HG03175 (cell line): Measurements from ENCODE around the gene UNCX.
"Not testable (repeated sequence)": the region's sequence is repeated elsewhere in the genome, so short reads cannot be mapped to it uniquely, and the experiment has no call there.

Experiments used
- ATAC-seq: cut with Tn5 transposase; IDR thresholded peaks from one replicate; pipeline ENCODE4 v1.9.1; 2021; ENCODE audit warnings: mild to moderate bottlenecking, moderate library complexity; ENCODE audit not compliant: unreplicated experiment

Gene UNCX

GRCh38 chr7:1255080-1255816 lies 22.6 kb downstream of the UNCX start:
- ATAC-seq = no peak

- no peak for ATAC-seq
Observed at GRCh38 chr7:1255817-1256340, 23.2 kb downstream of the UNCX start.

DNA sequence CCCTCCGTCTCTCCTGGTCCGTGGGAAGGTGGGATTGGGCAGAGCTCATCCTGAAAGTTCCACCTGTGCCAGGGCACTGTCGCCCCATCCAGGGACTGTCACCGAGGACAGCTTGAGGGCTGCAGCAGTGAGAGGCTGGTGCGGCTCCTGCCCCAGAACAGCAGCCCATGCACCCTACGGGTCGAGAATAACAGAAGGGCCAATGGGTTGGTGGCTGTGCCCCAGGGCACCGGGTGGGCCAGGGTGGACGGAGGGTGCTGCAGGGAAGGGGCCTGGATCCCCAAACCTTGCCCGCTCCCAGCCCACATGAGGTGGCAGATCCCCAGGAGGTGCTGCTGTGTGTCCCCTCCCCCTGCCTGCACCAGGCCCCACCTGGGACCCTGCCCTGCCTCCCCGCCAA lies 23.9 kb downstream of the UNCX start:
- ATAC-seq = no peak

DNA sequence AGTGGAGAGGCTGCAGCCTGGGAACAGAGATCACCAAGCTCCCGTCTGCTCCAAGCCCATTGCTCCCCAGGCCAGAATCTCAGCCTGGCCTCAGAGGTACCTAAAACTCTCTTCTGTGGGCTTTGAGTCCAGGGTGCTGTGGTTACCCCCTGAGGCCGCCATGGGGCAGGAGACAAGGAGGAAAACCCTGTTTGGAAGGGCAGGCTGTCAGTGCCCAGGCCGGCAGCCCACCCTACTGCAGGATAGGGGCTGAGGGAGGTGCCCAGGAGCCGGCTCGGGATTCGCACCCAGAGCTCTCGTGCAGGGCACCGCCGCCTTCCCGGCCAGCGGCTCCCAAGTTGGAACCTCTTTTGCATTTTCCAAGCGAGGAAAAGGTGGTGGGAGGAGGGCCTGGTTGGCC lies 24.5 kb downstream of the UNCX start:
- ATAC-seq = no peak

- no peak for ATAC-seq
Observed at GRCh38 chr7:1257863-1258262, 25.2 kb downstream of the UNCX start.

- ATAC-seq = no peak
Observed at GRCh38 chr7:1259621-1260243, 27.1 kb downstream of the UNCX start.

- no peak for ATAC-seq
Observed at GRCh38 chr7:1260244-1260635, 27.6 kb downstream of the UNCX start.

GRCh38 chr7:1261036-1261435 lies 28.4 kb downstream of the UNCX start:
- ATAC-seq = not testable (repeated sequence)

DNA sequence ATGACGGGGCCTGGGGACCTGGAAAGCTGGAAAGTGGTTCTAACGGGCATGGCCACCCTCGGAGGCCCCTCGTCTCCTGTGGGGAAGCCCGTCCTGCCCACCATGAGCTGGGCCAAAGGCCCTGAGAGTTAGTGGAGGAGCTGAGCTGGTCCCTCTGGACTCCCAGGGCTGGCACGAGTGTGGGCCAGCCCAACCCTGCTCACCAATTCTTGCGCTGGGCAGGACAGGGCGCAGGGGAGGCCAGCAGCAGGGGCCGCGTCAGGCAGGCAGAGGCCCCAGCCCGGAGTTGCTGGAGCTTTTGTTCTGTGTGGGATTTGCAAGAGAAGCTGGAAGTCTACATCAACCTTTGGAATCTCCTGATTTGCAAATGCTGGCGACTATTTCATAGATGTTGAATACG lies 29.8 kb downstream of the UNCX start:
- no peak for ATAC-seq

DNA sequence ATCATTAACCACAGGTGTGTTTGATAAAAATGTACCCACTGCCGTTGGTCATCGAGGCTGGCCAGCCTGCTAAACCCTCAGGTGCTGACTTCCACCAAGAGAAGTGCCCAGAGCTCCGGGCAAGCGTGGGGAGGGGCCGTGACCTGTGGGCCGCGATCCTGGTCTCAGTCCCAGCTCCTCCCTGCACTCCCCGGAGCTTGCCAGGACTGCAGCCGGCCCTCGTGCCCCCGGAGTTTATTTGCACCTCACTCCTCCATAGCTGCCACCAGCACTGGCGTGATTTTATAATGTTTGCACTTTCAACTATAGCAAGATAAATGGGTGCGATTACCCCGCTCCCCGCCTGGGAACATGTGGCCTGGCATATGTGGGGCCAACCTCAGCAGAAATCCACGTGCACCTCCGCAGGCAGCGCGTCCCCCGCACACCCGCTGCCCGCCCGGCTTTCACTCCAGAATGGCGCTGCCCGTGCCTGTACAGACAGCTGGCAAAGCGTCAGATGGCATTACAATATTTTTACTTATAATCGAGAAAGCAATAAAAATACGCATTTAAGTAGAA lies 30.8 kb downstream of the UNCX start:
- no peak for ATAC-seq

GRCh38 chr7:1264345-1265280 lies 31.9 kb downstream of the UNCX start:
- no peak for ATAC-seq

DNA sequence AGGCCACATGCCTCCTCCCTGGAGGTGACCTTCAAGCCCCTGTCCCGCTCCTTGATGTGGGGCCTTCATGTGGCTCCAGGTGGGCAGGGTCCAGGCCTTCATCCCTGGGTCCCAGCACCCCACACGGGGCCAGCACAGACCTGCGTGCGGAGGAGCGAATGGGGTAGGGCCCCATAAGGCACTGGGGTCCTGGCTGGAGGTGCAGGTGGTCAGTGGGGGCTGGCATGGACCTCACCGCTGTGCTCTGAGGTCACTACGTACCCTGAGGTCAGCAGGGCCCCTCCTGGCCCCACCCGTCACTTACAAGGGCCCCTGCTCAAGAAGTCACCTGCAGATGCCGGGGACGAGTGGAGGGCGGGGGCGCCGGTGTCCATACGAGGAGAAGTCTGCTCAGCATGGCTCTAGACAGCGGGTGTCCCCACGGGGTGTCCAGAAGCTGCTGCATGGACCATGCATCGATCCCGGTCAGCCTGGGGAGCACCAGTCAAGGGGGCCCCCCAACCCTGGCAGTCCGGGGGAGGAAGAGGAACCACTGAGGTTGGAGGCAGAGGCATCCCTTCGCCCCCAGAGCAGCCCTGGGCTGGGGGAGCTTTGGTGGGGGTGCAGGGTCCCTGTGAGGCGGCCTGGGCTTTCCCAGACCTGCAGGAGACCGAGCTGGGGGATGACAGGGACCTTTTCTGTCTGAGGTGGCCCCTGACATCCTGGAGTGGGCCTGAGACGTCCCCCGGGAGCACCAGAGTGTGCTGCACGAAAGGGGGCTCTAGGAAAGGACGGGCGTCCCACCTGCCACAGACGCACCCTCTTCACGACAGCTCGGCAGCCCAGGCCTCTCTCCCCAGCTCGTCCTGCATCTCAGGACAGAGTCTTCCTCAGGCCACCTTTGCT lies 34.6 kb downstream of the UNCX start:
- no peak for ATAC-seq

DNA sequence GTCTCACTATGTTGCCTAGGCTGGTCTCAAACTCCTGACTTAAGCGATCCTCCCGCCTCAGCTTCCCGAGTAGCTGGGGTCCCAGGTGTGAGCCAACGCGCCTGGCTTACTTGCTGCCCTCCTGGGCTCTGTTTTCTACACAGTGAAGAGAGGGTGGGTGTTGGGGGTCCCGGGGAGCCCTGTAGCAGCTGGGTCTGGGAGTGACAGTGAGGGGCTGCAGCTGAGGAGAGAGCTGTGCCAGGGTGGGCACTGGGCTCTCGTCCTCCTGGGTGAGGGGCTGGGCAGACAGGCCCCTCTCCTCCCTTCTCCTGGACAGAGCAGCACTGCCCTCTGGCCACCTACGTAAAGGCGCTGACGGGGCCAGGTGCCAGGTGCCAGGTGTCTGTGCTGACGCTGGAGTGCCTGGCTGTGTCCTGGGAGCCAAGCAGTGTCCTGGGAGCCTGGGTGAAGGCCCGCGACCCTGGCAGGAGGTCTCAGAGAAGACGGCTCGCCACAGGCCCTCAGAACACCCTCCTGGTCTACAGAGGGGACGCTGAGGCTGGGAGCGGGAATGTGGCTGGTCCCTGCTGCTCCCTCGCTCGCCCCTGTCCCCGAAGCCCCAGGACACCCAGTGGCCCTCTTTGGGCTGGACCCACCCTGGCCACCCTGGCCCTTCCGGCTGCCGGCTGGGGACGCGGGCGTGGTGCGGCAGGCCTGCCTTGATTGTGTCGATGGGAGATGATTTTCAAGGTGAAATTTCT lies 35.6 kb downstream of the UNCX start:
- ATAC-seq = no peak

GRCh38 chr7:1268866-1269265 lies 36.2 kb downstream of the UNCX start:
- ATAC-seq = no peak

- no peak for ATAC-seq
Observed at GRCh38 chr7:1269336-1269890, 36.7 kb downstream of the UNCX start.

DNA sequence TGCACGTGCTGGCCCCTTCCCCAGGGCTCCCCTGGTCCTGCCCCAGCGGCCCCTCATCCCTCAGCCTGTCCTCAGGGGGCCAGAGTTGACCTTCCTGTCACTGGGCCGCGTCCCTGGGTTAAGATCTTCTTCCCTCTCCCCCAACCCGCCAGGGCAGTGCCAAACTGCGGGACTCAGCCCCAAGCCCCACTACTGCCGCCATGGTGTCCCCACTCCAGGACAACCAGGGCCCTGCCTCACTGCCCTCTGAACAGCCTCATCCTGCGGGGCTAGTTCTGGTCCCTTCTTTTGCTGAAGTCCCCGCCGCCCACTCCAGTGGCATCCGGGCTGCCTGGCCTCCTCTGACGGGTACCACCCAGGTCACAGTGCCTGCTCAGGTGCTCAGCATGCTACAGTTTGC lies 37.5 kb downstream of the UNCX start:
- ATAC-seq = no peak

DNA sequence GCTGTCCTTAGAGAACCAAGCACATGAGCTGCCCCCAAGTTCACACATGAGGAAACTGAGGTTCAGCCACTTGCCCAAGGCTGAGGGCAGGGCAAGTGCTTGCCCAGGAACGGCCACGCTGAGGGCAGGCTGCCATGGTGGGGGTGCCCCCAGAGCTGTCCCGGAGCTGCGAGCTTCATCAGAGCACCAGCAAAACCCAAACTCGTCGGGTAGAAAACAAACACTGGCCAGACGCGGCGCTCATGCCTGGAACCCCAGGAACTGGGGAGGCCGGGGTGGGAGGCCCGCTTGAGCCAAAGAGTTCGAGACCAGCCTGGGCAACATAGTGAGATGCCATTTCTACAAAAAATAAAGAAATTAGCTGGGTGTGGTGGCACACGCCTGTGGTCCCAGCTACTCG lies 38.4 kb downstream of the UNCX start:
- no peak for ATAC-seq

DNA sequence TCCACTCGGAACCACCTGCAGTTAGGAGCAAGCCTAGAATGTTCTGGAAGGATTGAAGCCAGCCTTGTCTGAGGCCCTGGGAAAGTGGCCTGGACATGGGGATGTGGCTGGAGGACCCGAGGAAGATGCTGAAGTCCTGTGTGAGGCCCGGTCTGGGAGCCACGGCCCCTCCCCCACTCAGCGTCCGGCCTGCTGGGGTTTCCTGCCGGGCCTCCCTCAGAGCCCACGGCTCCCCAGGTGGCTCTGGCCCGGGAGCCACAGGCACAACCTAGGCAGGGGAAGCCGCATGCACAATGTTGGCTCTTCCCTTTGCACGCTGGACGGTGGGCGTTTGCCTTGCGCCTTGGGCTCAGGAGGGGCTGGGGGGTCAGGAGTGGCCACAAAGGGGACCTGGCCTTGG lies 39.0 kb downstream of the UNCX start:
- no peak for ATAC-seq

DNA sequence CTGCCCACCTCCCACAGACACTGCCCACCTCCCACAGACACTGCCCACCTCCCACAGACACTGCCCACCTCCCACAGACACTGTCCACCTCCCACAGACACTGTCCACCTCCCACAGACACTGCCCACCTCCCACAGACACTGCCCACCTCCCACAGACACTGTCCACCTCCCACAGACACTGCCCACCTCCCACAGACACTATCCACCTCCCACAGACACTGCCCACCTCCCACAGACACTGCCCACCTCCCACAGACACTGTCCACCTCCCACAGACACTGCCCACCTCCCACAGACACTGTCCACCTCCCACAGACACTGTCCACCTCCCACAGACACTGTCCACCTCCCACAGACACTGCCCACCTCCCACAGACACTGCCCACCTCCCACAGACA lies 39.5 kb downstream of the UNCX start:
- ATAC-seq = not testable (repeated sequence)
